Dendritic cell treated with granulocyte-macrophage colony-stimulating factor and Interleukin-4, amounts not matched to agents 40 ng/mL and 50 ng/mL, for 4 days (primary cell): ENCODE data around the gene GINS3.

Source experiments
- H3K27ac Mint-ChIP-seq: one replicate; pipeline ENCODE4 v1.8.0; 2022; ENCODE audit warnings: mild to moderate bottlenecking, mixed read lengths
- H3K27me3 Mint-ChIP-seq: one replicate; pipeline ENCODE4 v1.8.0; 2022; ENCODE audit warnings: mild to moderate bottlenecking, mixed read lengths
- H3K36me3 Mint-ChIP-seq: one replicate; pipeline ENCODE4 v1.8.0; 2022; ENCODE audit warnings: low read depth, mixed read lengths
- H3K4me1 Mint-ChIP-seq: one replicate; pipeline ENCODE4 v1.8.0; 2022; ENCODE audit warnings: low read depth, mixed read lengths
- H3K4me3 Mint-ChIP-seq: one replicate; pipeline ENCODE4 v1.8.0; 2022; ENCODE audit warnings: mild to moderate bottlenecking, moderate library complexity, mixed read lengths
- H3K9me3 Mint-ChIP-seq: one replicate; pipeline ENCODE4 v1.8.0; 2022; ENCODE audit warnings: mixed read lengths
- intact Hi-C: fragments of 100-400 bp; cut with micrococcal nuclease; formaldehyde crosslinking; loops from one replicate; pipeline ENCODE4 v1.15.0; 2022

Gene GINS3

DNA sequence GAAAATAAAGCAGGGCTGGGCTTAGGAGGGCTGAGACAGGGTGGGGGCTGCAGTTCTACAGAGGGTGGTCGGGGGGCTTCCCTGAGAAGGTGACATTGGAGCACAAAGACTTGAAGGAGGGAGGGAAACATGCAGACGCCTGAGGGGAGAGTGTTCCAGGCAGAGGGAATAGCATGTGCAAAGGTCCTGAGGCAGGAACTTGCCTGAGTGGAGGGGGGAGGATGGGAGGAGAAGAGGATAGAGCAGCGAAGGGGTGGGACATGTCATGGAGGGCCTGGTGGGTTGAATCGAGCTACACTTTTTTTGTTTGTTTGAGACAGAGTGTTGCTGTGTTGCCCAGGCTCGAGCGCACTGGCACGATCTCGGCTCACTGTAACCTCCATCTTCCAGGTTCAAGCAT is 33.0 kb downstream of the GINS3 start:
- peaks cover 43% of the 10 kb centered on the region for H3K27me3 Mint-ChIP-seq
- H3K9me3 Mint-ChIP-seq: peaks cover 5% of the 10 kb centered on the region
- intact Hi-C loops: no loop called here
- peaks cover 48% of the 10 kb centered on the region for H3K4me1 Mint-ChIP-seq
- no peaks in the 10 kb centered on the region for H3K36me3 Mint-ChIP-seq
- peak overlapping the region; percentile 91 for H3K27ac Mint-ChIP-seq
- H3K4me3 Mint-ChIP-seq: no peak overlapping the region

DNA sequence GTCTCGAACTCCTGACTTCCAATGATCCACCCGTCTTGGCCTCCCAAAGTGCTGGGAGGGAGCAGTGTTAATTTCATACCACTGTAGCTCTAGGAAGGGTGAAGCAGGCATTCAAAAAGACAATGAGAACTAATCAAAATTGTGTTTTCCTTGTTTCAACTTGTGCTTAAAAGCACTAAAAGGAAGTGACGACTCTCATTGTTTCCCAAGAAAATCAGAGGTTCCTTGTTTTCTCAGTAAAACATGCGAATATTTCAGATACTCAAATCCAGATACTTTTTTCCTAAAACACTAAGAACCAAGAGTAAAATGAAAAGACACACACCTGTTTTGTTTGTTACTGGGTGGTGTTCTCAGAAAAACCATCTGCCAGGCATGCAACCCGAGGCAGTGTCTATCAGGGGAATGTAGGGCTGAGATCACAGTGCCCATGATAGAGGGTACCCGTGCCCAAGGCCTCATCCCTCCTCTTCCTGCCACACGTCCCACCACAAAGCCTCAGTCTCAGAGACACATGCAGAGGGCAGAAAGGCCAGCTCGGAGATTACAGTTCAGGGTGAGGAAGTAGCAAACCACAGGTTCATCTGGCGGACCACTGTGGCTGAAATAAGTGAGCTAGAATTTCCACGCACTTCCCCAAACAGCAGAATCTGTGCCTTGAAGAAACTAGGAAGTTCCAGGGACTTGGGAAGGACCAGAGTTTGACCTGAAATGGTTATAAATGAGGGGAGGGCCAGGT is 33.7 kb downstream of the GINS3 start:
- intact Hi-C loops: no loop called here
- Mint-ChIP-seq H3K4me3 (peak overlapping the region; percentile 43), H3K9me3 (peaks cover 5% of the 10 kb centered on the region), H3K27ac (peak overlapping the region; percentile 91), H3K36me3 (no peaks in the 10 kb centered on the region), H3K4me1 (peaks cover 43% of the 10 kb centered on the region), H3K27me3 (peaks cover 44% of the 10 kb centered on the region)

DNA sequence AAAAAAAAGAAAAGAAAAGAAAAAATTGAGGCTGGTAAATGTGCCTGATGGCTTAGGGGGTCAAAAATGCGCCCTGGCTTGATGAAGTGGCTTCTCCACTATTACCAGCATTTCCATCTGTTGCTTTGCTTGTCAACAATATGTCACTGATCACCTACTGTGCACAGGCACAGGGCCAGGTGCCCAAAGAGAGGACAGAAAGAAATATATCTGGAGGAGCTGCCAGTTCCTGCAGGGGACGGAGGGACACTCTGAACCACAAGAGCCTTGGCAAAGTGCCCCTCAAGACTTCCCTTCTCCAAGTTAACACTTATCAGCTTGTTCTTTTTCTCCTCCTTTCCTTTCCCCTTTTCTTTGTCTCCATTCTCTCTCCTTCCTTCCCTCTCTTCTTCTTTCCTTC is 34.7 kb downstream of the GINS3 start:
- Mint-ChIP-seq H3K4me3 (no peak overlapping the region), H3K27me3 (peaks cover 52% of the 10 kb centered on the region), H3K4me1 (peaks cover 34% of the 10 kb centered on the region), H3K27ac (no peak overlapping the region), H3K36me3 (no peaks in the 10 kb centered on the region), H3K9me3 (no peaks in the 10 kb centered on the region)
- intact Hi-C loops: no loop called here

DNA sequence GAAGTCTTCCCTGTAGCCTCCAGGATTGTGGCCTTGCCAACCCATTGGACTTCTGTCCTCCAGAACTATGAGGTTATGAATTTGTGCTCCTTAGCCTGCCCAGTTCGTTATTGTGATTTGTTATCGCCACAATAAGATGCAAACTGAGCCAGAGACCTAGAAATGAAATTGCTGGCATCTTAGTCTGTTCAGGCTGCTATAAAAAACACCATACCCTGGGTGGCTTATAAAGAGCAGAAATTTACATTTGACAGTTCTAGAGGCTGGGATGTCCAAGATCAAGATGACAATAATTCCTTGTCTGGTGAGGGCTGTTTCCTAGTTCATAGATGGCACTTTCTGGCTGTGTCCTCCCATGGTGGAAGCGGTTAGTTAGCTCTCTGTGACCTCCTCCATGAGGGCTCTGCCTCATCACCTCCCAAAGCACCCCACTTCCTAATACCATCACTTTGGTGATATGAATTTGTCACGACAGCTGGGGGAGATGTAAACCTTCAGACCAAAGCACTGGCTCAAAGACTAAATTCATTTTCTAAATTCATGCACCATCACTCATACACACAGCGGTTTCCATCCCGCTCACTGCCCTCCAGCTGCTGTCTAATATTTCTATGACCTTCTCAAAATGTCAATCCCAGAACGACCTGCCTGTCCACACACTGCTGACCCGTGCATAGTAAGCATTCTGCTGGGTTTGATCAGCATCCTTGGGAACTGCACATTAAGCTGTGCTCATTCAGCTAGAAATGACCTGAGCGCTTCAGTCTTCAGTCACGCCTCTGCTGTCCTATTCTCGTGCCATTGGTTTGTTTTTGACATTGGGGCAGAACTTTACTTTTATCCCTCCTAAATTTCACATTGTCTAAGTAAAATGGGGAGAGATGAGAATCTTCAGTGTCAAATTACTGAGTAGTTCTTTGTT is 36.6 kb downstream of the GINS3 start:
- no peak overlapping the region for H3K4me3 Mint-ChIP-seq
- H3K9me3 Mint-ChIP-seq: no peaks in the 10 kb centered on the region
- no peaks in the 10 kb centered on the region for H3K36me3 Mint-ChIP-seq
- peaks cover 36% of the 10 kb centered on the region for H3K4me1 Mint-ChIP-seq
- H3K27me3 Mint-ChIP-seq: peaks cover 48% of the 10 kb centered on the region
- no peak overlapping the region for H3K27ac Mint-ChIP-seq
- intact Hi-C loops: no loop called here

DNA sequence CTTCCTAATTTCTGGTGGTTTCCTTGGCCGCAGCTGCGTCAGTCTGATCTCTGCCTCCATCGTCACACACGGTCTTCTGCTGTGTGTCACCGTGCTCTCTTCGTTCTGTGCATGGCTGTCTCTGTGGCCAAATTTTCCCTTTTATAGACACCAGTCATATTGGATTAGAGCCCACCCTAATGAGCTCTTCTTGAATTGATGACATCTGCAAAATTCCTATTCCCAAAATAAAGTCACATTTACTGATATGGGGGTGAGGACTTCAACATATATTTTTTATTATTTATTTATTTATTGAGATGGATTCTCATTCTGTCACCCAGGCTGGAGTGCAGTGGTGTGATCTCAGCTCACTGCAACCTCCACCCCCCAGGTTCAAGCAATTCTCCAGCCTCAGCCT is 38.4 kb downstream of the GINS3 start:
- Mint-ChIP-seq H3K4me1 (peaks cover 32% of the 10 kb centered on the region), H3K4me3 (no peak overlapping the region), H3K36me3 (no peaks in the 10 kb centered on the region), H3K27me3 (peaks cover 54% of the 10 kb centered on the region), H3K9me3 (no peaks in the 10 kb centered on the region), H3K27ac (no peak overlapping the region)
- intact Hi-C loops: no loop called here

DNA sequence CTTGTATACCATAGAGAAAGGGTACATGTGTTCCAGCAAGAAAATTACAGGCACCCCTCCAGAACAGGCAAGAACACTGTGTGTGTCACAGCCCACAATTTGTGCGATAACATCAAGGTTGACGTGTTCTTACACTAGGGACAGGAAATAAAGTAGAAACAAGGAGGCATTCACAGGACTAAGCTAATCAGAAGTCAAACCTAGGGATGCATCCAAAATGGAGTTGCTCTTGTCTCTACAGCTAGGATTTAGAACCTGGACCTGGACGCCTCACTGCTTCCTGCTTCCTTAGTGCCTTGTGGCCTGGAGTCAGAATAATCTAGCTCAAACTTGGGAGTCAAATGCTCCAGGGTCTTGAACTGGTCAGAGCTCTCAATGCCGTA is 41.3 kb downstream of the GINS3 start:
- Mint-ChIP-seq H3K9me3 (peaks cover 9% of the 10 kb centered on the region), H3K27me3 (peaks cover 68% of the 10 kb centered on the region), H3K4me3 (no peak overlapping the region), H3K36me3 (no peaks in the 10 kb centered on the region), H3K4me1 (peaks cover 9% of the 10 kb centered on the region), H3K27ac (no peak overlapping the region)
- intact Hi-C loops: no loop called here

DNA sequence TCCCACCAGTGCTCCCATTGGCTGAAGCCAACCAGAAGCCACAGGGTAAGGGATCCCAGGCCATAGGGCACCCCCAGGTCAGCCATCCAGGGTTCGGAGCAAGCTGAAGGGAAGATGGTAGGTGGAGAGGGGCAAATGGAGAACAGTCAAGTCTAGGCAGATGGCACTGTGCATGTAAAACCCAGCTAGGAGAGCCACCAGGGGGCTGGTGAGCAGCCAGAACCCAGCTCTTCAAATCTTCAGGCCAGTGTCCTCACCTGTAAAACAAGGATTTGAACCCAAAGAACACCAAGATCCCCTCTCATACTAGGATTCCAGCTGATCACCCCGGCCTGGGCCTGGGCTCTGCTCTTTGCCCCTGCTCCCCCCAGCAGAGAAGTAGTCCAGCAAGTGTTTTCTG is 43.5 kb downstream of the GINS3 start:
- H3K4me1 Mint-ChIP-seq: peaks cover 14% of the 10 kb centered on the region
- H3K4me3 Mint-ChIP-seq: no peak overlapping the region
- H3K27me3 Mint-ChIP-seq: peaks cover 57% of the 10 kb centered on the region
- H3K27ac Mint-ChIP-seq: no peak overlapping the region
- no peaks in the 10 kb centered on the region for H3K36me3 Mint-ChIP-seq
- H3K9me3 Mint-ChIP-seq: peaks cover 9% of the 10 kb centered on the region
- intact Hi-C loops: no loop called here

DNA sequence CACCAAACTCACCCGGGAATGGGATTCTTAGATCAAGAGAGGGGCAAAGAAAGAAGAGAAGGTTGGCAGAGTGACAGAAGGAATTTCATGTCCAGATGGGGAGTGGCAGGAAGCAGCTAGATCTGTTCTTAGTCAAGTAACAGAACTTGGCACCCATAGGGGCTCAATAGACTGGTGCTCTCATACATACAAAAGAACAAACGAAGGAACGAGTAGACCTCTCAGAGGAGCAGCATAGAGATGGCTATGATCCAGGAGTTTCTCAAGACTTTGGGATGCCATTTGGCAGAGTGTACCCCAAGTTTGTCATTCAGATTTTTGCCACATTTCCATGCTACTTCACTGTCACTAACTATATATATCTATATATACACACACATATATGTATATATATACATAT is 47.9 kb downstream of the GINS3 start:
- H3K9me3 Mint-ChIP-seq: peaks cover 9% of the 10 kb centered on the region
- H3K27ac Mint-ChIP-seq: no peak overlapping the region
- H3K36me3 Mint-ChIP-seq: no peaks in the 10 kb centered on the region
- intact Hi-C loops: no loop called here
- H3K27me3 Mint-ChIP-seq: peaks cover 70% of the 10 kb centered on the region
- H3K4me3 Mint-ChIP-seq: no peak overlapping the region
- H3K4me1 Mint-ChIP-seq: peaks cover 5% of the 10 kb centered on the region

DNA sequence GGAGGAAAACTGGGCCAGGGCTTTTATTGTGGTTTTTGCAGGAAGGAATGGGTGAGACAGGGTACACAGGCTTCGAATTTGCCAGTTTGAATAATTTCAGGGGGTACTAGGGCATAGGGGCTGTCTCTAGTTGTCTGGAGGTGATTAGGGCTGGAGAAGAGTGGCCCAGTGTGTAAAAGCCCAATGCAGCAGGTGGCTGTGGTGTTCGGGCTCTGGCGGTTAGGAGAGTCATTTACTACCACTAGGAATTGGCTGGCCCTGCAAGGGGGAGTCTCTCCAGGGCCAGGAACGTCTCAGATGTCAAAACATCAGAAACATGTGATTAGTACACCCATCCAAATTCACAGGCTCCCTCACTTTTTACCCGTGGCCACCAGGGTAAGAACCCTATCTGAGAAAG is 50.3 kb downstream of the GINS3 start:
- Mint-ChIP-seq H3K27me3 (peaks cover 61% of the 10 kb centered on the region), H3K27ac (no peak overlapping the region), H3K4me3 (no peak overlapping the region), H3K9me3 (peaks cover 3% of the 10 kb centered on the region), H3K4me1 (peaks cover 5% of the 10 kb centered on the region), H3K36me3 (no peaks in the 10 kb centered on the region)
- intact Hi-C loops: no loop called here

DNA sequence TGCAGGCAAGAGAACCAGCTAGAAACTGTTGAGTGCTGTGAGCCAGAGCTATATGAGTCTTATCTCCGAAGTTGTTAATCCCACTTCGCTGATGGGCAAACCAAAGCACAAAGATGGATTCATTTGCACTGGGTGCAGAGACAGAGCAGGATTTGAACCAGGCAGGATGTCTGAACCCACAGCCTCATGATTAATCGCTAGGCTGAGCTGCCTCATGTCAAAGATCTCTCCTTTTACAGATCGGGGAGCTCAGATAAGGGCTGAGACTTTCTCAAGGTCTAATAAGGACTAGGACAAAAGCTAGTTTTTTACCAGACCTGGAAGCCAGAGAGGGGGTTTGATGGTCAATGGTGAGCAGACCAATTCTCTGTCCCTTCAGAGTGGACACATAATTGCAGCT is 51.5 kb downstream of the GINS3 start:
- H3K27me3 Mint-ChIP-seq: peaks cover 59% of the 10 kb centered on the region
- H3K27ac Mint-ChIP-seq: no peak overlapping the region
- no peaks in the 10 kb centered on the region for H3K9me3 Mint-ChIP-seq
- peaks cover 4% of the 10 kb centered on the region for H3K4me1 Mint-ChIP-seq
- no peaks in the 10 kb centered on the region for H3K36me3 Mint-ChIP-seq
- intact Hi-C loops: no loop called here
- H3K4me3 Mint-ChIP-seq: no peak overlapping the region

DNA sequence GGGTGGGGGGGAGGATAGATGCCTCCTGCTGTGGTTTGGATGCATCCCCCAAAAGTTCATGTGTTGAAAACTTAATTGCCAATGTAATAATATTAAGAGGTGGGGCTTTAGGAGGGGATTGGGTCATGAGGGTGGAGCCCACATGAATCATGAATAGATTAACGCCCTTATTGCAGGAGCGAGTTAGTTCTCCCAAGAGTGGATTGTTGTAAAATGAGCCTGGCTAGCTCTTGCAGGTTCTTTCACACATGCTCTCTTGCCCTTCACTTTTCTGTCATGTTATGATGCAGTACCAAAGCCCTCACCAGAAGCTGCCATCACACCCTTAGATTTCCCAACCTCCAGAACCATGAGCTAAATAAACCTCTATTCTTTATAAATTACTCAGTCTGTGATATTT is 52.0 kb downstream of the GINS3 start:
- Mint-ChIP-seq H3K27ac (no peak overlapping the region), H3K27me3 (peaks cover 58% of the 10 kb centered on the region), H3K4me1 (no peaks in the 10 kb centered on the region), H3K4me3 (no peak overlapping the region), H3K36me3 (no peaks in the 10 kb centered on the region), H3K9me3 (no peaks in the 10 kb centered on the region)
- intact Hi-C loops: no loop called here

DNA sequence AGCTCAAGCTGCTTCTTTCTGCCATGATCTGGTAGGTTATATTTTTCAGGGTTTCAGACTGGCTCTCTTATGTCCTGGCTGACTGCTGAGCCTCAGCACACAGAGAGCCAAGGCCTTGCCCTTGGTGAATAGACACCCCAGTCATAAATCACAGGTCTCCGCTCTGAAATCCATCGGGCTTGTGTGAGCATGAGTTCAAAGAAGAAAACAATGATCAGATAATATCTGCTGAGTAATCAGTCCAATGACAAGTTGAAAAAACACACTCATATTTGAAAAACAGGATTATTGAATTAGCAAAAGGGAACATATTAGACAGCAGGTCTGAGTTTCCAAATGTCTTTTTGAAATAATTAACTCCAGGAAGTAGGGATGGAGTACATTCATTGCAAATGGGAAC is 56.6 kb downstream of the GINS3 start:
- H3K36me3 Mint-ChIP-seq: no peaks in the 10 kb centered on the region
- H3K4me3 Mint-ChIP-seq: no peak overlapping the region
- H3K9me3 Mint-ChIP-seq: no peaks in the 10 kb centered on the region
- intact Hi-C loops: no loop called here
- no peak overlapping the region for H3K27ac Mint-ChIP-seq
- peaks cover 58% of the 10 kb centered on the region for H3K27me3 Mint-ChIP-seq
- H3K4me1 Mint-ChIP-seq: peaks cover 5% of the 10 kb centered on the region

DNA sequence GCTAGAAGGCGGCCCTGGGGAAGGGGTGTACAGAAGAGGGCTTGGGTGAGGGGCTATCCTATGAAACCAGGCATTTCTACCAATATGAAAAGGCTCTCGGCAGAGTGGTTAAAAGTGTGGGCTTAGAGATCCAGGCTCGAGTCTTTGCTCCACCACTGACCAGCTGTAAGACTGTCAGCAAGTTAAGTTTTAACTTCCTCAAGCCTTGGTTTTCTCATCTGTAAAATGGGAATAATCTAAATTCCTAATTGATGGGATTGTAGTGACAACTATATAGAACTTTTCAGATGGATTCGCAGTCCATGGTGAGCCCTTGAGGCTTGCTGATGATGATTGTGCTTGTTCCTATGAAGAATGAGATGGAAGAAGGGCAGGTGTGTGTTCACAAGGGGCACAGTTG is 57.0 kb downstream of the GINS3 start:
- Mint-ChIP-seq H3K4me1 (peaks cover 5% of the 10 kb centered on the region), H3K27me3 (peaks cover 58% of the 10 kb centered on the region), H3K27ac (no peak overlapping the region), H3K9me3 (no peaks in the 10 kb centered on the region), H3K36me3 (no peaks in the 10 kb centered on the region), H3K4me3 (no peak overlapping the region)
- intact Hi-C loops: no loop called here

DNA sequence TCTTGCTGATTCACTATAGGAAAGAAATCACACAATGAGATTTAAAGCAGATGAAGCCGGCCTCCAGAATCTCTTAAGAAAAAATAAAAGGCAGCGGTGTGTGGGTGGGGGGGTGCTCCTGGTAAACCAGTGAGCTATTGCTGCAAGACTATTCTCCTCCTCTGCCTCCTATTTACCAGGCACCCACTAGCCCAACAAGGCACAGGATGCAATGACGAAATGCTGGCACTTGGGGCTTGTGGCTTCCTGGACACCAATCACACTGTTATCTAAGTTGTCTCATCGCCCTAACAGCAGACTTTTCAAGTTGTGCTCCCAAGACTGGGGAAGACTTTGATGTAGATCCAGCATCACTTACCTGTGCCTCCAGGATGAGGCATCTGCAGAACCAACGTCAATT is 57.5 kb downstream of the GINS3 start:
- H3K4me1 Mint-ChIP-seq: peaks cover 5% of the 10 kb centered on the region
- intact Hi-C loops: no loop called here
- H3K27ac Mint-ChIP-seq: no peak overlapping the region
- no peaks in the 10 kb centered on the region for H3K9me3 Mint-ChIP-seq
- no peaks in the 10 kb centered on the region for H3K36me3 Mint-ChIP-seq
- H3K27me3 Mint-ChIP-seq: peaks cover 57% of the 10 kb centered on the region
- no peak overlapping the region for H3K4me3 Mint-ChIP-seq
